MCF 10A (cell line): ENCODE measurements around the gene PARM1. TPM values are rescaled to one million over a fixed set of nuclear protein-coding genes. Genes with fewer than 3 reads are reported as not detected.

Experiments used
- BruUV-seq: library from RNA; stranded (reverse); fragments of 400-500 nt; replicated peaks from 2 replicates; lab custom pipeline; 2021; lab: Mats Ljungman, UMichigan
- CTCF ChIA-PET: fragments of 300-600 bp; sonication (Branson Sonifier 250); formaldehyde crosslinking; extraction: SDS; loops from one replicate; lab custom pipeline; 2021; ENCODE audit warnings: antibody characterized with exemption, inconsistent platforms; lab: Yijun Ruan, JAX
- POLR2A ChIA-PET: fragments of 300-600, 350-650 bp; sonication (Branson Sonifier 250); formaldehyde crosslinking; extraction: SDS; loops from one replicate; lab custom pipeline; 2020; ENCODE audit warnings: antibody characterized with exemption, inconsistent platforms; lab: Yijun Ruan, JAX
- DNase-seq: peaks from one replicate; pipeline ENCODE4 v3.0.0-alpha.2; 2018; ENCODE audit not compliant: unreplicated experiment
- H3K27ac Mint-ChIP-seq: one replicate; pipeline ENCODE4 v1.8.0; 2022; ENCODE audit warnings: mild to moderate bottlenecking, low read depth, mixed read lengths; ENCODE audit not compliant: unreplicated experiment
- H3K27me3 Mint-ChIP-seq: one replicate; pipeline ENCODE4 v1.8.0; 2022; ENCODE audit warnings: mixed read lengths; ENCODE audit not compliant: insufficient read depth, unreplicated experiment
- H3K36me3 Mint-ChIP-seq: one replicate; pipeline ENCODE4 v1.8.0; 2022; ENCODE audit warnings: mild to moderate bottlenecking, moderate library complexity, mixed read lengths; ENCODE audit not compliant: insufficient read depth, unreplicated experiment
- H3K4me1 Mint-ChIP-seq: one replicate; pipeline ENCODE4 v1.8.0; 2022; ENCODE audit warnings: mixed read lengths; ENCODE audit not compliant: insufficient read depth, unreplicated experiment
- H3K4me3 Mint-ChIP-seq: one replicate; pipeline ENCODE4 v1.8.0; 2022; ENCODE audit warnings: mild to moderate bottlenecking, moderate library complexity, mixed read lengths; ENCODE audit not compliant: unreplicated experiment
- H3K9me3 Mint-ChIP-seq: one replicate; pipeline ENCODE4 v1.8.0; 2022; ENCODE audit warnings: mixed read lengths; ENCODE audit not compliant: unreplicated experiment
- intact Hi-C: fragments of 100-400 bp; cut with micrococcal nuclease; formaldehyde crosslinking; loops from 2 replicates; pipeline ENCODE4 v1.14.1; 2022
- total RNA-seq: library from RNA; stranded (reverse); gene quantifications from 2 replicates; pipeline ENCODE4 v1.2.3, GENCODE V29; 2022
- TF ChIP-seq, protein P1 (sequence below): fragments of 200-600 bp; IDR thresholded peaks from one replicate; pipeline ENCODE4 v1.8.0; 2022; ENCODE audit warnings: antibody characterized with exemption, mild to moderate bottlenecking; ENCODE audit not compliant: unreplicated experiment

The PARM1 gene
- total RNA-seq, 1 experiment from 2014 or later: 0.58 TPM

DNA sequence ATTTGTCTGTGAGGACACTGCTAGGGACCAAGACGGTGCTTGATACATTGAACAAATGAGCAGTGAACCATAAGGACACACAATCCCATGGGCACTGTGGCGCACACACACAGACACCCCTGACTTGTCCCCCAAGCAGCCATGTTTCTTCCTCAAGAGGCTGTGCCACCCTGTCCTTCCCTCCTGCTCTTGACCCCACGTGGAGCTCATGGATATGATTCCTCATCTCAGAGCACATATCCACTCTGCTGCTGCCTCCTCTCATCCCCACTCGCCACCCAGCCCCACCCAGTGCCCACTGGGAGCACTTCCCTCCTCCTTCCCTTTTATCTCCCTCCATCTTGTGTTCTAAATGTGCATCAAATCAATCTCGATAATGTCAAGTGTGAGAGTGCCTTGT is 102.4 kb downstream of the PARM1 start:
- H3K36me3 Mint-ChIP-seq: peaks cover 6% of the 10 kb centered on the region
- intact Hi-C loops: no loop called here
- CTCF ChIA-PET: no interaction called here
- no peaks in the 10 kb centered on the region for H3K9me3 Mint-ChIP-seq
- BruUV-seq: no TSS peak
- no peak for DNase-seq
- POLR2A ChIA-PET: no interaction called here
- H3K4me1 Mint-ChIP-seq: no peaks in the 10 kb centered on the region
- TF ChIP-seq, protein P1, sequence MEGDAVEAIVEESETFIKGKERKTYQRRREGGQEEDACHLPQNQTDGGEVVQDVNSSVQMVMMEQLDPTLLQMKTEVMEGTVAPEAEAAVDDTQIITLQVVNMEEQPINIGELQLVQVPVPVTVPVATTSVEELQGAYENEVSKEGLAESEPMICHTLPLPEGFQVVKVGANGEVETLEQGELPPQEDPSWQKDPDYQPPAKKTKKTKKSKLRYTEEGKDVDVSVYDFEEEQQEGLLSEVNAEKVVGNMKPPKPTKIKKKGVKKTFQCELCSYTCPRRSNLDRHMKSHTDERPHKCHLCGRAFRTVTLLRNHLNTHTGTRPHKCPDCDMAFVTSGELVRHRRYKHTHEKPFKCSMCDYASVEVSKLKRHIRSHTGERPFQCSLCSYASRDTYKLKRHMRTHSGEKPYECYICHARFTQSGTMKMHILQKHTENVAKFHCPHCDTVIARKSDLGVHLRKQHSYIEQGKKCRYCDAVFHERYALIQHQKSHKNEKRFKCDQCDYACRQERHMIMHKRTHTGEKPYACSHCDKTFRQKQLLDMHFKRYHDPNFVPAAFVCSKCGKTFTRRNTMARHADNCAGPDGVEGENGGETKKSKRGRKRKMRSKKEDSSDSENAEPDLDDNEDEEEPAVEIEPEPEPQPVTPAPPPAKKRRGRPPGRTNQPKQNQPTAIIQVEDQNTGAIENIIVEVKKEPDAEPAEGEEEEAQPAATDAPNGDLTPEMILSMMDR: no peak
- no peaks in the 10 kb centered on the region for H3K27me3 Mint-ChIP-seq
- no peak overlapping the region for H3K27ac Mint-ChIP-seq
- no peak overlapping the region for H3K4me3 Mint-ChIP-seq

DNA sequence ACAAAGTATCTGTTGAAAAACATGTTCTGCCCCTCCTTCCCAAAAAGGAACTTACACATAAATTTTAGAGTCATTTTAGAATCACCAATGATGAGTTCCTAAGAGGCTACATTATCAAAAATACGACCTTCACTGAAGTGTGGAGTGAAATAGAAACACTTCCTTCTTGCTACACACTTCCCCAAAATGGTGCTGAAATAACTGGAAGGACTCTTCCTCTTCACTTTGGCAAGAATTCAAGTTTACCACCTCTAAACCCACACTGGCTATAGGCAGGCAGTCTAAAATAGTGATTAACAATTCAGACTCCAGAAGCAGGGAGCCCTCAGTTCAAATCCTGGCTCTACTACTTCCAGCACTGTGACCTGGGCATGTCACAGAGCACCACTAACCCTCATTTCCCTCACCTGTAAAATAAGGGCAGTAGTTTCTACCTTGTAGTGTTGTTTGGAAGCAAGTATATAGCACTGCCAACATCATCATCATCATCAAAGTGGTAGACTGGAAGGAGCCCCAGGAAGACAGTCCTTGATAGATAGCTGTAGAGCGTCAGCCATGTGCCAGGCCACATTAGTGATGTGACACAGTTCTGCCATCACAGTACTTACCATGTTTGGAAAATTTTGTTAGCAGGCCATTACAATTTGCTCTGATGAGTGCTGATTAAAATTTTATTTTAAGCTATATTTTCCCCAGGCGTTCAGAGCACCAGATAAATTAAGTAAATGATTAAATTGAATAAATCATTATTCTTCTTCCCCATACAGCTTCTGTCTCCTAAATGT is 103.3 kb downstream of the PARM1 start:
- TF ChIP-seq, protein P1: no peak
- peaks cover 6% of the 10 kb centered on the region for H3K36me3 Mint-ChIP-seq
- H3K27me3 Mint-ChIP-seq: no peaks in the 10 kb centered on the region
- DNase-seq: no peak
- no peak overlapping the region for H3K27ac Mint-ChIP-seq
- H3K4me3 Mint-ChIP-seq: no peak overlapping the region
- CTCF ChIA-PET: interaction anchor here (1.2 kb wide), 1 partner anchor 15 kb away, joined by 5 read pairs; no protein-coding TSS in a partner anchor
- peaks cover 7% of the 10 kb centered on the region for H3K4me1 Mint-ChIP-seq
- no TSS peak for BruUV-seq
- intact Hi-C loops: no loop called here
- no peaks in the 10 kb centered on the region for H3K9me3 Mint-ChIP-seq
- POLR2A ChIA-PET: no interaction called here

DNA sequence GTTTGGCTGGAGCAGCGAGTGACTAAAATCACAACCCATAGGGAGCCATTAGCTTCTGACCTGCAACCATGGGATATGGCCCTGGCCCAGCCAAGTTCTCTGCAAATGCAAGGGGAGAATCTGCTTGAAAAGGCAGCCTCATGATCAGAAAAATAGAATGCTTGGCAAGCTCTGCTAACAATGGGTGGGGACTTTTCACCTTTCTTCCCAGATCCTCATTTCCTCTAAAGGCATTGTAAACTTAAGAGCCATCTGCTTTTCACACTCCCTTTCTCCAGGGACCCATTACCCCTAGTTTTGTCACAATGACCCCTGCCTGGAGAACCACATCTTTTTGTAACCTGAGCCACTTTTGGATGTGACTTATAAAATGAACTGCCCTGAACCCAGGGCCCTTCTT is 104.3 kb downstream of the PARM1 start:
- no TSS peak for BruUV-seq
- peaks cover 7% of the 10 kb centered on the region for H3K4me1 Mint-ChIP-seq
- H3K36me3 Mint-ChIP-seq: peaks cover 6% of the 10 kb centered on the region
- H3K9me3 Mint-ChIP-seq: no peaks in the 10 kb centered on the region
- no peak for DNase-seq
- TF ChIP-seq, protein P1: no peak
- no peaks in the 10 kb centered on the region for H3K27me3 Mint-ChIP-seq
- H3K27ac Mint-ChIP-seq: no peak overlapping the region
- ChIA-PET CTCF (interaction anchor here (1.2 kb wide), 1 partner anchor 14 kb away, joined by 5 read pairs; no protein-coding TSS in a partner anchor), POLR2A (no interaction called here)
- intact Hi-C loops: no loop called here
- no peak overlapping the region for H3K4me3 Mint-ChIP-seq

DNA sequence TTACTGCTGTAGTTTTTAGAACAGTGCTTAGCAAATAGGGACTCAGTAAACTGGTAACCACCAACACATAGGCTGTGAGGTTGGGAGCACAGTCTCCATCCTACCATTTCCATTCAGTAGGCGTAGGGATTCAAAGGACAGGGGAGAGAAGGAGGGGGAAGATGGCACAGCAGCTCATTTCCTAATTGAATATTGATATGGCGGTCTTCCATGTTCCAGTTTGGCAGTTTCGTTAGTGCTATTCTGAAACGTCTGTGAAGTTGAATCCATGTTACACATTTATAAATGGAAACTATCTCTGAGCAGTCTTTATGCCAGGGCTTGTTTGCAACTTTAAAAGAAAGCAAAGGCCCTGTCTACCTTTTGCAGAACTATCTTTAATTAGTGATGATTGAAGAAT is 105.5 kb downstream of the PARM1 start:
- Mint-ChIP-seq H3K4me3 (no peak overlapping the region), H3K27me3 (no peaks in the 10 kb centered on the region), H3K36me3 (peaks cover 6% of the 10 kb centered on the region), H3K27ac (no peak overlapping the region), H3K9me3 (no peaks in the 10 kb centered on the region), H3K4me1 (peaks cover 7% of the 10 kb centered on the region)
- intact Hi-C loops: no loop called here
- POLR2A ChIA-PET: interaction anchor here (0.6 kb wide), 1 partner anchor 119 kb away, joined by 3 read pairs; no protein-coding TSS in a partner anchor
- no TSS peak for BruUV-seq
- CTCF ChIA-PET: no interaction called here
- TF ChIP-seq, protein P1: no peak
- no peak for DNase-seq
